Neural cell (in vitro differentiated cells): Measurements from ENCODE around the gene ABAT. TPM values are rescaled to one million over a fixed set of nuclear protein-coding genes. Genes with fewer than 3 reads are reported as not detected.

Source experiments
- H2AFZ ChIP-seq: fragments of 200-600, 300-800 bp; sonication (generic), shearing (Covaris generic); 2 replicates; pipeline ENCODE4 v1.6.0; 2014; ENCODE audit warnings: low read depth, mild to moderate bottlenecking, antibody characterized with exemption, low read length, moderate library complexity
- H3F3A ChIP-seq: fragments of 200-600 bp; shearing (Covaris generic); 2 replicates; pipeline ENCODE4 v1.6.1; 2016; ENCODE audit warnings: mild to moderate bottlenecking, moderate library complexity, mixed read lengths, antibody characterized with exemption, low read length; ENCODE audit not compliant: insufficient read depth, poor library complexity, severe bottlenecking
- H3K27ac ChIP-seq: fragments of 200-600, 300-800 bp; sonication (generic), shearing (Covaris generic); 2 replicates; pipeline ENCODE4 v1.5.1; 2014; ENCODE audit warnings: mild to moderate bottlenecking, low read length, moderate library complexity
- H3K27me3 ChIP-seq: fragments of 300-800, 200-600 bp; sonication (generic), shearing (Covaris generic); 2 replicates; pipeline ENCODE4 v1.6.0; 2014; ENCODE audit warnings: mild to moderate bottlenecking, low read depth, low read length, moderate library complexity; ENCODE audit not compliant: insufficient read depth
- H3K36me3 ChIP-seq: fragments of 300-800, 200-600 bp; sonication (generic), shearing (Covaris generic); 2 replicates; pipeline ENCODE4 v1.5.1; 2014; ENCODE audit warnings: mild to moderate bottlenecking, antibody characterized with exemption, low read length, moderate library complexity; ENCODE audit not compliant: insufficient read depth
- H3K4me2 ChIP-seq: fragments of 300-800, 200-600 bp; sonication (generic), shearing (Covaris generic); 2 replicates; pipeline ENCODE4 v1.6.0; 2014; ENCODE audit warnings: mild to moderate bottlenecking, low read length
- H3K4me3 ChIP-seq: fragments of 300-800, 200-600 bp; sonication (generic), shearing (Covaris generic); 2 replicates; pipeline ENCODE4 v1.5.1; 2014; ENCODE audit warnings: mild to moderate bottlenecking, low read length, moderate library complexity
- H3K79me2 ChIP-seq: fragments of 200-600 bp; shearing (Covaris generic); replicated peaks from 2 replicates; pipeline ENCODE4 v1.6.0; 2014; ENCODE audit warnings: mild to moderate bottlenecking, low read length, moderate library complexity; ENCODE audit not compliant: insufficient read depth
- H3K9ac ChIP-seq: fragments of 300-800, 200-600 bp; sonication (generic), shearing (Covaris generic); 2 replicates; pipeline ENCODE4 v1.6.1; 2016; ENCODE audit warnings: mild to moderate bottlenecking, low read length, mixed read lengths
- H3K9me2 ChIP-seq: fragments of 200-600 bp; shearing (Covaris generic); 2 replicates; pipeline ENCODE4 v1.6.1; 2016; ENCODE audit warnings: mild to moderate bottlenecking, low read length, mixed read lengths; ENCODE audit not compliant: insufficient read depth
- H3K9me3 ChIP-seq: fragments of 200-600, 300-800 bp; sonication (generic), shearing (Covaris generic); 2 replicates; pipeline ENCODE4 v1.6.1; 2016; ENCODE audit warnings: mild to moderate bottlenecking, mixed run types, low read length, moderate library complexity, mixed read lengths
- H4K20me1 ChIP-seq: fragments of 200-600 bp; shearing (Covaris generic); 2 replicates; pipeline ENCODE4 v1.6.1; 2016; ENCODE audit warnings: mild to moderate bottlenecking, mixed run types; ENCODE audit not compliant: insufficient read depth
- CTCF ChIP-seq: fragments of 450-650 bp; IDR thresholded peaks from 2 replicates; pipeline ENCODE4 v1.5.1; 2014; ENCODE audit warnings: antibody characterized with exemption, mild to moderate bottlenecking, moderate library complexity; ENCODE audit not compliant: poor library complexity, severe bottlenecking
- EP300 ChIP-seq: fragments of 450-650 bp; conservative IDR thresholded peaks from 2 replicates; pipeline ENCODE4 v1.6.1; 2014; ENCODE audit warnings: antibody characterized with exemption, mild to moderate bottlenecking, moderate library complexity; ENCODE audit not compliant: poor library complexity, severe bottlenecking
- EZH2 ChIP-seq: fragments of 200-600, 300-800 bp; shearing (Covaris generic), sonication (generic); IDR thresholded peaks from 2 replicates; pipeline ENCODE4 v1.6.1; 2014; ENCODE audit warnings: antibody characterized with exemption, low read length, borderline replicate concordance, mild to moderate bottlenecking; ENCODE audit not compliant: insufficient read depth, poor library complexity, severe bottlenecking
- MXI1 ChIP-seq: fragments of 450-650 bp; conservative IDR thresholded peaks from 2 replicates; pipeline ENCODE4 v1.6.1; 2014; ENCODE audit warnings: antibody characterized with exemption, mild to moderate bottlenecking; ENCODE audit not compliant: poor library complexity, severe bottlenecking
- POLR2AphosphoS5 ChIP-seq: IDR thresholded peaks from 2 replicates; pipeline ENCODE4 v1.6.1; 2012
- RAD21 ChIP-seq: fragments of 450-650 bp; conservative IDR thresholded peaks from 2 replicates; pipeline ENCODE4 v1.6.1; 2014; ENCODE audit warnings: antibody characterized with exemption, mild to moderate bottlenecking, moderate library complexity
- REST ChIP-seq: IDR thresholded peaks from 2 replicates; pipeline ENCODE4 v1.6.1; 2012; ENCODE audit warnings: borderline replicate concordance
- SMC3 ChIP-seq: fragments of 450-650 bp; conservative IDR thresholded peaks from 2 replicates; pipeline ENCODE4 v1.6.1; 2014; ENCODE audit warnings: antibody characterized with exemption, mild to moderate bottlenecking, moderate library complexity; ENCODE audit not compliant: poor library complexity
- TAF1 ChIP-seq: IDR thresholded peaks from 2 replicates; pipeline ENCODE4 v1.6.1; 2012; ENCODE audit warnings: low read depth
- polyA plus RNA-seq: library from polyadenylated mRNA; depleted of rRNA; stranded (reverse); fragments of >200 nt; gene quantifications from 2 replicates; pipeline ENCODE4 v1.2.3, GENCODE V29; 2014

Gene ABAT
- polyA plus RNA-seq, 1 donor from 2014 or later, result 125 TPM

- TF ChIP-seq MXI1 (no peak), RAD21 (no peak), REST (no peak), SMC3 (no peak), POLR2AphosphoS5 (no peak), EP300 (no peak), EZH2 (no peak), CTCF (no peak), TAF1 (no peak)
- no peak overlapping the region for H3K4me2 ChIP-seq
- no peak overlapping the region for H3K27ac ChIP-seq
- no peak overlapping the region for H3K4me3 ChIP-seq
- H3K9me2 ChIP-seq, result no peaks in the 10 kb centered on the region
- no peaks in the 10 kb centered on the region for H3F3A ChIP-seq
- H4K20me1 ChIP-seq, result no peaks in the 10 kb centered on the region
- H3K79me2 ChIP-seq, result no peaks in the 10 kb centered on the region
- no peaks in the 10 kb centered on the region for H3K9me3 ChIP-seq
- no peak overlapping the region for H2AFZ ChIP-seq
- H3K36me3 ChIP-seq, result no peaks in the 10 kb centered on the region
- H3K27me3 ChIP-seq, result no peaks in the 10 kb centered on the region
- H3K9ac ChIP-seq, result no peak overlapping the region
These were observed 93.9 kb downstream of the ABAT start for GRCh38 chr16:8768283-8768682.

GRCh38 chr16:8768692-8769091 is 94.3 kb downstream of the ABAT start:
- Histone ChIP-seq H2AFZ (no peak overlapping the region), H3K27me3 (no peaks in the 10 kb centered on the region)
- no peak for TF ChIP-seq EZH2

GRCh38 chr16:8773537-8773936 is 99.1 kb downstream of the ABAT start:
- TF ChIP-seq SMC3, result no peak
- TF ChIP-seq RAD21, result no peak
- no peak for TF ChIP-seq MXI1
- TF ChIP-seq REST, result no peak
- TF ChIP-seq CTCF, result no peak
- no peak for TF ChIP-seq TAF1
- no peak for TF ChIP-seq POLR2AphosphoS5
- TF ChIP-seq EP300, result no peak
- TF ChIP-seq EZH2, result no peak
- no peaks in the 10 kb centered on the region for H3K79me2 ChIP-seq
- no peaks in the 10 kb centered on the region for H3F3A ChIP-seq
- H3K4me2 ChIP-seq, result no peak overlapping the region
- no peaks in the 10 kb centered on the region for H3K9me2 ChIP-seq
- no peak overlapping the region for H3K4me3 ChIP-seq
- H3K27ac ChIP-seq, result no peak overlapping the region
- no peak overlapping the region for H3K9ac ChIP-seq
- no peaks in the 10 kb centered on the region for H3K27me3 ChIP-seq
- H3K9me3 ChIP-seq, result no peaks in the 10 kb centered on the region
- H2AFZ ChIP-seq, result no peak overlapping the region
- H4K20me1 ChIP-seq, result no peaks in the 10 kb centered on the region
- H3K36me3 ChIP-seq, result peaks cover 10% of the 10 kb centered on the region

More at GRCh38 chr16:8768692-8769091, 94.3 kb downstream of the ABAT start:
- H3K27ac ChIP-seq, result no peak overlapping the region
- H3K9me3 ChIP-seq, result no peaks in the 10 kb centered on the region
- H3K9ac ChIP-seq, result no peak overlapping the region
- no peak overlapping the region for H3K4me3 ChIP-seq
- H3K9me2 ChIP-seq, result no peaks in the 10 kb centered on the region
- no peaks in the 10 kb centered on the region for H4K20me1 ChIP-seq
- H3K4me2 ChIP-seq, result no peak overlapping the region
- no peaks in the 10 kb centered on the region for H3F3A ChIP-seq
- H3K79me2 ChIP-seq, result no peaks in the 10 kb centered on the region
- no peaks in the 10 kb centered on the region for H3K36me3 ChIP-seq
